GM21360 (cell line): ENCODE measurements around the gene GABRA5.
"Not testable (repeated sequence)": the region's sequence is repeated elsewhere in the genome, so short reads cannot be mapped to it uniquely, and the experiment has no call there.

Source experiments
- ATAC-seq: cut with Tn5 transposase; IDR thresholded peaks from one replicate; pipeline ENCODE4 v1.9.1; 2021; ENCODE audit warnings: mild to moderate bottlenecking, moderate library complexity; ENCODE audit not compliant: unreplicated experiment

The GABRA5 gene

DNA sequence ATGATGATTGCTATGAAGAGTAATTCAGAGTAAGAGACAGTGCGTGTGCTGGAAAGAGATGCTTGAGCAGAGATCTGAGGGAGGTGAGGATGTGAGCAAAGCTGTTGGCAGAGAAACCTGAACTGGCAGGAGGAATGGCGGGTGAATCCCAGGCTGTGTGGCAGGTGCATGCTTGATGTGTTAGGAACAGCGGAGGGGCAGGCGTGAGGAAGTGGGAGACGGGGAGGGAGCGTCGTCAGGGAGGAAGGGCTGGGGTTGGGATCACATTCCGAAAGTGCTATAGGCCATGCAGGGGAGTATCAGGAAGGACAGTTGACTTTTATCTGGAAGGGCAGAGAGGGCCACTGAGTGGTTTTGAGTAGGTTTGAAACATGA lies 8.6 kb downstream of the GABRA5 start:
- no peak for ATAC-seq

GRCh38 chr15:26877831-26878230 lies 11.0 kb downstream of the GABRA5 start:
- ATAC-seq, result no peak

DNA sequence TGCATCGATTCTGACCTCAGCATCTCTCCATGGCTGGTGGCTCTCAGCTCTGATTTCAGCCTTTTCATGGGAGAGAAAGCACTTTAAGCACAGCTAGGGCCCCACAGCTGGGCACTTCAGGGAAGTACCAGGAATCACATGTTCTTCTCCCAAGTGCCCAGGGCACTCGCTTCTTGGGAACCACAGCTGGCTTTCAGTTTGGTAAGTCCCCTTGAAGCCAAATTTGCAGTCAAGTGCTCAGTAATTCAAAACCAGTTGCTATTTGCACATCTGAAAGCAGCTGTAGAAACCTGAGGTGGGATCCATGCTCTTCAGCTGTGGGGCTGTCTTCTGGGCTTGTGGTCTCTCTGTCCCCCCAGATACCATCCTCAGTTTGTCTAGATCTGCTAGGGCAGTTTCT lies 12.8 kb downstream of the GABRA5 start:
- ATAC-seq, result no peak

- no peak for ATAC-seq
Observed at GRCh38 chr15:26882112-26882511, 15.2 kb downstream of the GABRA5 start.

- no peak for ATAC-seq
Observed at GRCh38 chr15:26882616-26883365, 15.9 kb downstream of the GABRA5 start.

GRCh38 chr15:26883466-26883865 lies 16.6 kb downstream of the GABRA5 start:
- ATAC-seq, result no peak

GRCh38 chr15:26886566-26886965 lies 19.7 kb downstream of the GABRA5 start:
- no peak for ATAC-seq

DNA sequence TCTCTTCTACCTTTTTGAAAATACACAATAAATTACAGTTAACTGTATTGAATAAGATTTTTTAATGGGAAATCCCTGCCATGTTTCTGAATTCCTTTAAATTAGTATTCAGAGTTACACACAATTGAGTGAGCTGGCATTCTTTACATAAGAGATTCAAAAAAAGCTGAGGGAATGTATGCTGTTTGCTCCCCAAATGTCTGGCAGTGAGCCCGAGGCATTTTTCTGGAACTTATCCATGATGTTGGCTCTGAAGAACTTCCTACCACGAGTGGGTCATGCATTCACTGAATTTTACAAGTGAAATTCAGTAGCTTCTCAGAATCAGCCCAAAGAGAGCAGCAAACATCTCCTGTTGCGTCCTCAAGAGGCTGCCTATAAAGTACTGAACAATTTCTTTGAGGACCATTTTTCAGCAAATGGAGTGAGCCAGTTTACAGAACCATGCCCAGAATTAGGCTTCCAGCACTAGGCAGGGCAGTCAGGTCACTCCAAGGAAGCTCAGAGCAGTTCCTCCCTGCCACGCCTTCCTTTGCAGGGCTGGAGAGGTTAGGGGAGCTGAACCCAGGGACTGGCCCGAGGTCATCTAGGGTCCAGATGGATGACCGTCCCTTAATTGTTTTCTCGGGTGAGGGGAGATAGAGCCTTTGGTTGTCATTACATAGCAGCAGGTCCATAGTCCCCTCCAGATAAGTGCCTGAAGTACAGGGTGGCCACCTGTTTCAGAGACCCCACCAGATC lies 21.2 kb downstream of the GABRA5 start:
- no peak for ATAC-seq

DNA sequence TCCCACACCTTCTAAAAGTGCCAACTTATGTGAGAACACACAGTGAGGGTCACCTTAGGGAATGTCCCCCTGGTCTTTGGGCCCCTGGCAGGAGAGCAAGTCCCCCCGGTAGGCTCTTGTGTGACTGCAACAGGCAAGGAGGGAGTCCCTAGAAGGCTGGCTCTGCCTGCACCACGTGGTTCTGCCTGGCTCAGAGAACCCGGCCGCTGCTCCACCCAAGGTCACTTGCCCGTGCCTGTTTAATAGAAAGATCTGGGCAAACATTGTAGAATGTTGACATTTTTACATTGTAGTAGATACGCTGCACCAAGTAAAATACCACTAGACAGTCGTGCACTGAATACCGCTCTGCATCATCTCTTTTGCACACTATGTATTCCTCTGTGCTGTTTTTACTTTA lies 21.9 kb downstream of the GABRA5 start:
- ATAC-seq, result no peak

DNA sequence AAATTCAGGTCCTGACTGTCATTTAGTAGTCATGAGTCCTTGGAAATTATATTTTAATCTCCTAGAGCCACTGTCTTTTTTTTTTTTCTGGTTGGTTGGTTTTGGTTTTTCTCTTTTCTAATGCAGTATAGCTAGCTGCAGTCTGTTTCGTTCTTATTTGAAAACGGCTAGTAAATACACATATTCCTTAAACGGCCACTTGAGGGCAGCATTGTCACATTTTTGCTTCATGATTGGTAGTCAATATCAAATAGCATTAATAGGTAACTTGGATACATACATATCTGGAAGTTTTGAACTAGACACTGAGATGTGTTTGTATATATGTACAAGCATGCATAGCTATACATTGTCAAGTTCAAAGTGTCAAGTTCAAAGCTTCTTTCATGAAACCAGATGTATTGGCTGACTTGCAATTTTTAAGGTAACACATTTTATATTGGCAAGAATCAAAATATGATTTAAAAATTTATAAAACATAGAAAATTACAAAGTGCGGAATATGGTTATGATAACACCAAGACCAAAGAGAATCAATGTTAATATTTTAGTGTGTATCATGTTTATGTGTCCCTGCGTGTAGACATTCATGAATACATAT lies 22.5 kb downstream of the GABRA5 start:
- ATAC-seq, result no peak

GRCh38 chr15:26890451-26890850 lies 23.6 kb downstream of the GABRA5 start:
- ATAC-seq, result no peak

DNA sequence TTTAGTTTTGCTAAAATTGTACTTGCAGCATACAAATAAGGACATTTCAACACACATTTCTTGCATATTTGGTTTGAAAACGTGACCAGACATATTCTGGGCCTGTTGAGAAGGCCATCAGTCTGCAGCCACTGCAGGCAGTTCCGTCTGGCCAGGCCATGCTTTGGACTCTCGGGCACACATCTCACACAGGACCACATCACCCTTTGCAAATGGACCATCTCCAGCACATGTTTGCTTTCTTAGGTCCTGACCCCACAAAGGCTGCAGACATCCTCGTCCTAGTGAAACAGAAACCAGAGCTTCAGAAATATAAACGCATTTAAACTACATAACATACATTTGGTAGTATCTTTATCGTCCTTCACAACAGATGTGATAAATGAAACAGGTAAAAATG lies 24.1 kb downstream of the GABRA5 start:
- no peak for ATAC-seq

DNA sequence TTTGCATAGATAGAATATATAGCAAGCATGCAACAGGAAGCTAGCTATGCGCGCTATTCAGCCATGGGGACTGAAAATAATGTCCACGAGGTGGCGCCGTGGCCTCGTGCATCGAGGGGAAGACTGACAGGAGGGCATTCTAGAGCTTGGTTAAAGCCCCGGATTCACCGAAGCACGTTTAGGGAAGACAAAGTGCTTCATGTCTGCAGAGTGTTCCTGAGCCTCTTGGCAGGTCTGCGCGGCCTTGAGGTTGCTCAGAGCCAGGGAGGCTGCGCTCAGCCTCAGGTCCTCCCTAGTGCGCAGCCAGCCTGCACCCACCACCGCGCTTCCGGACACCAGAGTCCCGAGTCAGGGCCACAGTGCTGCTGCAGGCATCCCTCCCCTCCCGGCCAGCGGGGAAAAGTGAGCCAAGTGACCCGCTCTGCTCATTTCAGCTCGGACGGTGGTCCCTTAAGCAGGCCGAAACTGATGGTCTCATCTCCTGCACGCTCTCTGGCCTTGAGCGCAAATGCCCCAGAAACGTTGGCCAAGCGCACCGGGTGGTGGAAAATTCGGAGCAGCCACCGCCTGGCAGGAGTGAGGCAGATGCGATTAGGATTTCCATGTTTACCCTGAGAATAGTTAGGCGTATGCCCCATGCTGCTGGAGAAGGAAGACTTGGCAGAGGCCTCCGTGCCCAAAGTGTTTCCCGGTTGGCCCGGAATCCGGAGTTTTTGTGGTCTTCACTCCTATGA lies 24.8 kb downstream of the GABRA5 start:
- no peak for ATAC-seq

- no peak for ATAC-seq
Observed at GRCh38 chr15:26892182-26892518, 25.3 kb downstream of the GABRA5 start.

DNA sequence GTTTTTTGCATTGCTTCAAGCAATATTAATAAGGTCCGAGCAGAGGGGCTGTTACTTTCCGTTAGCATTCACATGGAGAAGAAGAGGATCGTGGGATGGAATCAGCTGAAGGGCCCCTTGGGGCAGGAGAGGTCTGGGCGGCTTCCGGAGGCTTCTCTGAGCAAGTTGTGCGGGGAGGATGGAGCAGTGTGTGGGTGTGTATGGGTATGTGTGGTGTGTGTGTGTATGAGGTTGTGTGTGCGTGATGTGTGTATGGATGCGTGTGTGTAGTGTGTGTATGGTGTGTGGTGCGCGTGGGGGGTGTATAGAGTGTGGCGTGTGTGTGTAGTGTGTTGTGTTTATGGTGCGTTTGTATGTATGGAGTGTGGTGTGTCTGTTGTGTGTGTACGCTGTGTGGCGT lies 25.8 kb downstream of the GABRA5 start:
- ATAC-seq, result no peak

- ATAC-seq, result no peak
Observed at GRCh38 chr15:26893351-26894065, 26.6 kb downstream of the GABRA5 start.

DNA sequence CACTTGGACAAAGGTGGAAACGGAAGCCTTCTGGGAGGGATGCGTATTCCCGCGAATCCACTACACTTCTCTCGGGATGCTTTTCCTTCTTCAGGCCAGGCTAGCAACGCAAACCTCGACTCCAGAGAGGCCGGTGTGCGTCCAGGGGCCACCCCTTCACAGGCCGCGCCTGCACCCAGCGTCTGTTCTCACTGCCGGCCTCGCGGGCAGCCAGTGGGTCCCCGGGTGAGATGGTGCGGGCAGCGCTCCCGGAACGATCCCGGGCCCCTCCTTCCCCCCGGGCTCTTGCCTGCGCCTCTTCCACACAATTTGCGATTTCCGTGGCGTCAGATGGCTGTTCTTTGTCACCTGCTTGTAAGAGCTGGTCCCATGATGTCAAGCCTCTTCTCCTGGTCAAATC lies 27.3 kb downstream of the GABRA5 start:
- ATAC-seq, result no peak

DNA sequence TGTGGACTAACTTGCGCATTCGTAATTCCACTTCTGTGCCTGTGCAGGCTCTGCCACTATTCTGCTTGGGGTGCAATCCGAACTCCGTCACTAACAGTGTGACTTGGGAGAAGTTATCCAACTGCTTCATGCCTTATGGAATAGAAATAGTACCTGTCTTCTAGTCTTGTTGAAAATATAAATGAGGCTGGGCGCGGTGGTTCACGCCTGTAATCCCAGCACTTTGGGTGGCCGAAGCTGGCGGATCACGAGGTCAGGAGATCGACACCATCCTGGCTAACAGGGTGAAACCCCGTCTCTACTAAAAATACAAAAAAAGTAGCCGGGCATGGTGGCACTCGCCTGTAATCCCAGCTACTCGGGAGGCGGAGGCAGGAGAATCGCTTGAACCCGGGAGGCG lies 28.5 kb downstream of the GABRA5 start:
- not testable (repeated sequence) for ATAC-seq

GRCh38 chr15:26899658-26900057 lies 32.8 kb downstream of the GABRA5 start:
- no peak for ATAC-seq

DNA sequence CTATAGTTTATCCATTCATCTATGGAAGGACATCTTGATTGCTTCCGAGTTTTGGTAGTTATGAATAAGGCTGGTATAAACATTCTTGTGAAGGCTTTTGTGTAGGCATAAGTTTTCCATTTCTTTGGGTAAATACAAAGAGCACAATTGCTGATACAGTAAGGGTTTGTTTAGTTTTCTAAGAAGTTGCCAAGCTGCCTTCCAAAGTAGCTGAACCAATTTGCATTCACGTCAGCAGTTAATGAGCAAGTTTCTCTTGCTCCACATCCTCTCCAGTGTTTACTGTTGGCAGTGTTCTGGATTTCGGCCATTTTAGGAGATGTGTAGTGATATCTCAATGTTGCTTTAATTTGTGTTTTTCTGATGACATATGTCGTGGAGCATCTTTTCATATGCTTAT lies 34.2 kb downstream of the GABRA5 start:
- no peak for ATAC-seq

DNA sequence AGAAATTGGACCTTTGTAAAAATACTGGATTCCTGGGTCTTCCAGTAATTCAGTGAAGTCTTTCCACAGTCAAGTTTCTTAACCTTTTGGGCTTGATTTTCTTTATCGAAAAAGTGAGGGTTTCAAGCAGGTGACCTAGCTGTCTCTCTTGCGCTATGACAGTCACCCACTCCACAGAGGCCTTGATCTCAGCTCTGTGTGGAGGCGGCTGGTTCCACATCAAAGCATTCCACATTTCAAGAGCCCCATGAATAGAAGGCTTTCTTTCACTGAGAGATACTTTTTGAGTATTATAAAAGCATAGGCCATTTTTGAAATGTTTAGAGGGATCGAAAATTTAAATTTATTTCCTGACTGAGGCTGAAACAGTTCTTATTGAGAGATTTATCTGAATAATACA lies 43.9 kb downstream of the GABRA5 start:
- ATAC-seq, result no peak
